Heart left ventricle (tissue), 13 donors: ENCODE results near the gene CAMTA2.

ENCODE experiments used
- CTCF ChIP-seq, 12 donors: fragments of 200-600 bp; sonication (generic) in 4 of 12; IDR thresholded peaks; one replicate each; pipeline versions ENCODE4 v1.5.0 to v1.8.0; 2018 to 2022; ENCODE audit warnings: antibody characterized with exemption in 12 of 12, mild to moderate bottlenecking in 5 of 12
- POLR2A ChIP-seq, 2 donors: fragments of 450-650 bp; IDR thresholded peaks; one replicate each; pipeline ENCODE4 v1.6.1; 2017; ENCODE audit warnings: antibody characterized with exemption in 2 of 2, mild to moderate bottlenecking in 2 of 2, moderate library complexity in 2 of 2
- donor health status: ischemic (EF 13 %, LVEDD 7.1; RV severe dilation, severe dysfunction).
- donor health status: DM: no; HTN: yes; CAD: no.
- donor health status: DM: no; HTN: no; CAD: no.
- donor health status: ischemic (EF 25% LVEDD 6.9; RV normal size, moderate dysfunction).
- donor health status: ischemic (EF 25% LVEDD 5.7; RV mildly dilated, moderate dysfunction).
- donor health status: ischemic (EF 35%, LVEDD 5.7; RV mildly dilated, moderate dysfunction).
- donor health status: nonischemic (EF 11% LVEDD 7.7; RV severe dilation, severe dysfunction).
- donor health status: DM: yes; HTN: yes; CAD: no.
- donor health status: PGD.
- donor health status: ischemic (EF 29% LVEDD 5.4; RV normal size, mild dysfunction).
- donor health status: nonischemic (EF 23%, LVEDD 6.1; RV moderate dilation, normal function).

DNA sequence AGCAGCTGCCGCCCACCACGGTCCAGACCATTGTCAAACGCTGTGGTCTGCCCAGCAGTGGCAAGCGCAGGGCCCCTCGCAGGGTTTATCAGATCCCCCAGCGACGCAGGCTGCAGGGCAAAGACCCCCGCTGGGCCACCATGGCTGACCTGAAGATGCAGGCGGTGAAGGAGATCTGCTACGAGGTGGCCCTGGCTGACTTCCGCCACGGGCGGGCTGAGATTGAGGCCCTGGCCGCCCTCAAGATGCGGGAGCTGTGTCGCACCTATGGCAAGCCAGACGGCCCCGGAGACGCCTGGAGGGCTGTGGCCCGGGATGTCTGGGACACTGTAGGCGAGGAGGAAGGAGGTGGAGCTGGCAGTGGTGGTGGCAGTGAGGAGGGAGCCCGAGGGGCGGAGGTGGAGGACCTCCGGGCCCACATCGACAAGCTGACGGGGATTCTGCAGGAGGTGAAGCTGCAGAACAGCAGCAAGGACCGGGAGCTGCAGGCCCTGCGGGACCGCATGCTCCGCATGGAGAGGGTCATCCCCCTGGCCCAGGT lies 34.8 kb upstream of the CAMTA2 start:
- TF ChIP-seq CTCF (IDR thresholded peaks at IDR 0.05) (no peak), POLR2A (IDR thresholded peaks at IDR 0.05) (no peak)
